Type B pancreatic cell (in vitro differentiated cells): Measurements from ENCODE around the gene FAM227B. TPM values are rescaled to one million over a fixed set of nuclear protein-coding genes. Genes with fewer than 3 reads are reported as not detected.
"Not testable (repeated sequence)": the region's sequence is repeated elsewhere in the genome, so short reads cannot be mapped to it uniquely, and the experiment has no call there.

Source experiments
- DNase-seq: peaks from one replicate; pipeline ENCODE4 v3.0.0; 2021; ENCODE audit warnings: mixed read lengths; ENCODE audit not compliant: unreplicated experiment; ENCODE audit errors: extremely low spot score
- H3K27ac Mint-ChIP-seq: 2 replicates; pipeline ENCODE4 v1.8.0; 2021; ENCODE audit warnings: mild to moderate bottlenecking, mixed read lengths
- H3K27me3 Mint-ChIP-seq: 2 replicates; pipeline ENCODE4 v1.8.0; 2021; ENCODE audit warnings: mixed read lengths
- H3K36me3 Mint-ChIP-seq: 2 replicates; pipeline ENCODE4 v1.8.0; 2021; ENCODE audit warnings: mixed read lengths
- H3K4me1 Mint-ChIP-seq: one replicate; pipeline ENCODE4 v1.8.0; 2021; ENCODE audit warnings: mixed read lengths; ENCODE audit not compliant: unreplicated experiment
- H3K4me3 Mint-ChIP-seq: 2 replicates; pipeline ENCODE4 v1.8.0; 2021; ENCODE audit warnings: mild to moderate bottlenecking, mixed read lengths
- H3K9me3 Mint-ChIP-seq: 2 replicates; pipeline ENCODE4 v1.8.0; 2021; ENCODE audit warnings: mixed read lengths
- total RNA-seq: library from RNA; stranded (reverse); gene quantifications from 2 replicates; pipeline ENCODE4 v1.2.1, GENCODE V29; 2021; ENCODE audit warnings: low replicate concordance
- TF ChIP-seq, protein P1 (sequence below): fragments of 200-600 bp; sonication (generic); conservative IDR thresholded peaks from 2 replicates; pipeline ENCODE4 v1.5.0; 2021; ENCODE audit warnings: antibody characterized with exemption, mild to moderate bottlenecking

The FAM227B gene
- total RNA-seq, 1 donor from 2014 or later = 7.3 TPM

DNA sequence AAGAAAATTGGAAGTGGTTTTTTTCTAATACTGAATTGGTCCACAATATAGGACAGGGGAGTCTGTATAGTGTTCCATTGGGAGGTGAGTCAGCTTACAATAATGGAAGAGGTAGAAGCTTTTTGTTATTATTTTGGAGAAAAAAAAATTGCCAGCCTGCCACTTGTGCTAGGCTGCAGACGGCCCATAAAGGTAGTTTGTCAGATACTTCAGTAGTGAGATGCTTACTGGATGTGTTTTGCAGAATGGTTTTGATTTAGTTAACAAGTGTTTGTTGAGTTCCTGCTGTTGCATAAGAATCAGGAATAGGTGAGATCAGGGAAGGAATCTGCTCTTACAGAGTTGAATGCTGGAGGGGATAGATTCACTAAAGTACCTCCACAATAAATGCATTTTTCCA is 1.3 kb upstream of the FAM227B start:
- DNase-seq = no peak
- H3K9me3 Mint-ChIP-seq = peaks cover 10% of the 10 kb centered on the region
- H3K4me3 Mint-ChIP-seq = peak overlapping the region; percentile 97
- H3K4me1 Mint-ChIP-seq = peaks cover 19% of the 10 kb centered on the region
- H3K27me3 Mint-ChIP-seq = no peaks in the 10 kb centered on the region
- H3K36me3 Mint-ChIP-seq = peaks cover 29% of the 10 kb centered on the region
- TF ChIP-seq, protein P1, sequence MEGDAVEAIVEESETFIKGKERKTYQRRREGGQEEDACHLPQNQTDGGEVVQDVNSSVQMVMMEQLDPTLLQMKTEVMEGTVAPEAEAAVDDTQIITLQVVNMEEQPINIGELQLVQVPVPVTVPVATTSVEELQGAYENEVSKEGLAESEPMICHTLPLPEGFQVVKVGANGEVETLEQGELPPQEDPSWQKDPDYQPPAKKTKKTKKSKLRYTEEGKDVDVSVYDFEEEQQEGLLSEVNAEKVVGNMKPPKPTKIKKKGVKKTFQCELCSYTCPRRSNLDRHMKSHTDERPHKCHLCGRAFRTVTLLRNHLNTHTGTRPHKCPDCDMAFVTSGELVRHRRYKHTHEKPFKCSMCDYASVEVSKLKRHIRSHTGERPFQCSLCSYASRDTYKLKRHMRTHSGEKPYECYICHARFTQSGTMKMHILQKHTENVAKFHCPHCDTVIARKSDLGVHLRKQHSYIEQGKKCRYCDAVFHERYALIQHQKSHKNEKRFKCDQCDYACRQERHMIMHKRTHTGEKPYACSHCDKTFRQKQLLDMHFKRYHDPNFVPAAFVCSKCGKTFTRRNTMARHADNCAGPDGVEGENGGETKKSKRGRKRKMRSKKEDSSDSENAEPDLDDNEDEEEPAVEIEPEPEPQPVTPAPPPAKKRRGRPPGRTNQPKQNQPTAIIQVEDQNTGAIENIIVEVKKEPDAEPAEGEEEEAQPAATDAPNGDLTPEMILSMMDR = no peak
- peak overlapping the region; percentile 98 for H3K27ac Mint-ChIP-seq

GRCh38 chr15:49621401-49621811 is 788 bp upstream of the FAM227B start:
- peak overlapping the region; percentile 97 for H3K4me3 Mint-ChIP-seq
- DNase-seq = no peak
- peaks cover 19% of the 10 kb centered on the region for H3K4me1 Mint-ChIP-seq
- peaks cover 29% of the 10 kb centered on the region for H3K36me3 Mint-ChIP-seq
- H3K9me3 Mint-ChIP-seq = peaks cover 10% of the 10 kb centered on the region
- H3K27me3 Mint-ChIP-seq = no peaks in the 10 kb centered on the region
- peak overlapping the region; percentile 98 for H3K27ac Mint-ChIP-seq
- TF ChIP-seq, protein P1 = peak; percentile 15

- no peaks in the 10 kb centered on the region for H3K27me3 Mint-ChIP-seq
- DNase-seq = no peak
- H3K4me1 Mint-ChIP-seq = peaks cover 19% of the 10 kb centered on the region
These were observed 419 bp downstream of the FAM227B start for GRCh38 chr15:49620199-49620598.

GRCh38 chr15:49619226-49619625 is 1.4 kb downstream of the FAM227B start:
- Mint-ChIP-seq H3K4me1 (peaks cover 19% of the 10 kb centered on the region), H3K36me3 (peaks cover 33% of the 10 kb centered on the region), H3K4me3 (peak overlapping the region; percentile 97), H3K9me3 (peaks cover 15% of the 10 kb centered on the region), H3K27ac (no peak overlapping the region), H3K27me3 (no peaks in the 10 kb centered on the region)
- TF ChIP-seq, protein P1 = no peak
- no peak for DNase-seq

More at GRCh38 chr15:49620199-49620598, 419 bp downstream of the FAM227B start:
- Mint-ChIP-seq H3K9me3 (peaks cover 14% of the 10 kb centered on the region), H3K36me3 (peaks cover 31% of the 10 kb centered on the region), H3K27ac (peak overlapping the region; percentile 98), H3K4me3 (peak overlapping the region; percentile 97)
- TF ChIP-seq, protein P1 = peak; percentile 46

GRCh38 chr15:49612240-49612639 is 8.4 kb downstream of the FAM227B start:
- H3K9me3 Mint-ChIP-seq, H3K4me1 Mint-ChIP-seq, H3K27me3 Mint-ChIP-seq, DNase-seq, H3K27ac Mint-ChIP-seq, H3K4me3 Mint-ChIP-seq: not testable (repeated sequence)
- H3K36me3 Mint-ChIP-seq = peaks cover 17% of the 10 kb centered on the region

- TF ChIP-seq, protein P1 = no peak
- Mint-ChIP-seq H3K27ac (no peak overlapping the region), H3K36me3 (peaks cover 14% of the 10 kb centered on the region)
These were observed 10.3 kb downstream of the FAM227B start for GRCh38 chr15:49610157-49610918.

More at GRCh38 chr15:49610157-49610918, 10.3 kb downstream of the FAM227B start:
- no peaks in the 10 kb centered on the region for H3K27me3 Mint-ChIP-seq
- H3K4me3 Mint-ChIP-seq = no peak overlapping the region
- peaks cover 5% of the 10 kb centered on the region for H3K9me3 Mint-ChIP-seq
- H3K4me1 Mint-ChIP-seq = no peaks in the 10 kb centered on the region
- no peak for DNase-seq
